Measurements from ENCODE around the gene NOC3L. TPM values are rescaled to one million over a fixed set of nuclear protein-coding genes. Genes with fewer than 3 reads are reported as not detected.
A peak's percentile ranks its signal among the peaks of the same experiment; 100 is the strongest.

The NOC3L gene
- total and polyA plus RNA-seq, 10 of the 15 experiments (the other 5 are each of a cell fraction or from before 2014, with no cell fraction given), result 27.8 to 51.4 (median 40.5) TPM

DNA sequence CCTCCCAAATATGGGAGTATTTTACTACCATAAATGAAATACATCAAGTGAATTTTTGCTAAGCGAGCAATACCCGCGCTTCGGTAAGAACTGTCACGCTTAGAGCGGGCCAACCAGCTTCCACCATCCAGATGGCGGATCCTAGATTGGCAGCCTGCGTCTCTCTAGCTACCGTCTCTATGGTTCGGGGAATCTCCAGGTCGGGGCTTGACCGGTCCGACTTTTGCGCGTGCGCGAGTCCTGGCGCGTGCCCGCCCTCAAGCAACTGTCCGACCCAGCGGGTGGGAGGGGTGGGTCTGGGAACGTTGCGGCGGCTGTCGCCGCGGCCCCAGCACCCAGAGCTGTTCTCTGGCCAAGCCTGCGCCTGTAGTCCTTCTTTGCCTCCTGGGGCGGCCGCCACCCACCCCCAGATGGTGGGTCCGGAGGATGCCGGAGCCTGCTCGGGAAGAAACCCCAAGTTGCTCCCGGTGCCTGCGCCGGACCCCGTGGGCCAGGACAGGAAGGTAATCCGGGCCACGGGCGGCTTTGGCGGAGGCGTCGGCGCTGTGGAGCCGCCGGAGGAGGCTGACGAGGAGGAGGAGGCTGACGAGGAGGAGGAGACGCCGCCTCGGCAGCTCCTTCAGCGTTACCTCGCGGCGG, 39.6 kb upstream of the NOC3L start, which contains the start of gene TBC1D12 (continued):
- TF ChIP-seq ETV6 (conservative IDR thresholded peaks at IDR 0.05 in 1 of 2, IDR thresholded peaks at IDR 0.05 in 1 of 2; ENCODE audit: borderline replicate concordance in 1 of 2, low read depth in 1 of 2), result no peak
- TF ChIP-seq SP1 (IDR thresholded peaks at IDR 0.05; ENCODE audit: low read depth, low read length), result no peak
- peak; percentile 66 to 76 for TF ChIP-seq BHLHE40 (IDR thresholded peaks at IDR 0.05; ENCODE audit: borderline replicate concordance in 1 of 2, low read depth in 2 of 2, low read length in 1 of 2)
- no peak for TF ChIP-seq JUND (IDR thresholded peaks at IDR 0.05; ENCODE audit: low read depth, low read length)
- TF ChIP-seq EGR1 (IDR thresholded peaks at IDR 0.05; ENCODE audit: borderline replicate concordance in 1 of 2, low read depth in 2 of 2, low read length in 2 of 2), result peak in 1 of 2 experiments; percentile 48; a peak in 1 of 3 replicates
- TF ChIP-seq, protein P1, sequence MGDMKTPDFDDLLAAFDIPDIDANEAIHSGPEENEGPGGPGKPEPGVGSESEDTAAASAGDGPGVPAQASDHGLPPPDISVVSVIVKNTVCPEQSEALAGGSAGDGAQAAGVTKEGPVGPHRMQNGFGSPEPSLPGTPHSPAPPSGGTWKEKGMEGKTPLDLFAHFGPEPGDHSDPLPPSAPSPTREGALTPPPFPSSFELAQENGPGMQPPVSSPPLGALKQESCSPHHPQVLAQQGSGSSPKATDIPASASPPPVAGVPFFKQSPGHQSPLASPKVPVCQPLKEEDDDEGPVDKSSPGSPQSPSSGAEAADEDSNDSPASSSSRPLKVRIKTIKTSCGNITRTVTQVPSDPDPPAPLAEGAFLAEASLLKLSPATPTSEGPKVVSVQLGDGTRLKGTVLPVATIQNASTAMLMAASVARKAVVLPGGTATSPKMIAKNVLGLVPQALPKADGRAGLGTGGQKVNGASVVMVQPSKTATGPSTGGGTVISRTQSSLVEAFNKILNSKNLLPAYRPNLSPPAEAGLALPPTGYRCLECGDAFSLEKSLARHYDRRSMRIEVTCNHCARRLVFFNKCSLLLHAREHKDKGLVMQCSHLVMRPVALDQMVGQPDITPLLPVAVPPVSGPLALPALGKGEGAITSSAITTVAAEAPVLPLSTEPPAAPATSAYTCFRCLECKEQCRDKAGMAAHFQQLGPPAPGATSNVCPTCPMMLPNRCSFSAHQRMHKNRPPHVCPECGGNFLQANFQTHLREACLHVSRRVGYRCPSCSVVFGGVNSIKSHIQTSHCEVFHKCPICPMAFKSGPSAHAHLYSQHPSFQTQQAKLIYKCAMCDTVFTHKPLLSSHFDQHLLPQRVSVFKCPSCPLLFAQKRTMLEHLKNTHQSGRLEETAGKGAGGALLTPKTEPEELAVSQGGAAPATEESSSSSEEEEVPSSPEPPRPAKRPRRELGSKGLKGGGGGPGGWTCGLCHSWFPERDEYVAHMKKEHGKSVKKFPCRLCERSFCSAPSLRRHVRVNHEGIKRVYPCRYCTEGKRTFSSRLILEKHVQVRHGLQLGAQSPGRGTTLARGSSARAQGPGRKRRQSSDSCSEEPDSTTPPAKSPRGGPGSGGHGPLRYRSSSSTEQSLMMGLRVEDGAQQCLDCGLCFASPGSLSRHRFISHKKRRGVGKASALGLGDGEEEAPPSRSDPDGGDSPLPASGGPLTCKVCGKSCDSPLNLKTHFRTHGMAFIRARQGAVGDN (IDR thresholded peaks at IDR 0.05), result peak; percentile 50
- TF ChIP-seq CREB1 (IDR thresholded peaks at IDR 0.05; ENCODE audit: low read depth), result no peak
- TF ChIP-seq, protein P2, sequence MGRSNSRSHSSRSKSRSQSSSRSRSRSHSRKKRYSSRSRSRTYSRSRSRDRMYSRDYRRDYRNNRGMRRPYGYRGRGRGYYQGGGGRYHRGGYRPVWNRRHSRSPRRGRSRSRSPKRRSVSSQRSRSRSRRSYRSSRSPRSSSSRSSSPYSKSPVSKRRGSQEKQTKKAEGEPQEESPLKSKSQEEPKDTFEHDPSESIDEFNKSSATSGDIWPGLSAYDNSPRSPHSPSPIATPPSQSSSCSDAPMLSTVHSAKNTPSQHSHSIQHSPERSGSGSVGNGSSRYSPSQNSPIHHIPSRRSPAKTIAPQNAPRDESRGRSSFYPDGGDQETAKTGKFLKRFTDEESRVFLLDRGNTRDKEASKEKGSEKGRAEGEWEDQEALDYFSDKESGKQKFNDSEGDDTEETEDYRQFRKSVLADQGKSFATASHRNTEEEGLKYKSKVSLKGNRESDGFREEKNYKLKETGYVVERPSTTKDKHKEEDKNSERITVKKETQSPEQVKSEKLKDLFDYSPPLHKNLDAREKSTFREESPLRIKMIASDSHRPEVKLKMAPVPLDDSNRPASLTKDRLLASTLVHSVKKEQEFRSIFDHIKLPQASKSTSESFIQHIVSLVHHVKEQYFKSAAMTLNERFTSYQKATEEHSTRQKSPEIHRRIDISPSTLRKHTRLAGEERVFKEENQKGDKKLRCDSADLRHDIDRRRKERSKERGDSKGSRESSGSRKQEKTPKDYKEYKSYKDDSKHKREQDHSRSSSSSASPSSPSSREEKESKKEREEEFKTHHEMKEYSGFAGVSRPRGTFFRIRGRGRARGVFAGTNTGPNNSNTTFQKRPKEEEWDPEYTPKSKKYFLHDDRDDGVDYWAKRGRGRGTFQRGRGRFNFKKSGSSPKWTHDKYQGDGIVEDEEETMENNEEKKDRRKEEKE (IDR thresholded peaks at IDR 0.05), result no peak
- 0 out of 2 replicates have a peak, but pooled peaks have one; percentile 71 for TF ChIP-seq RCOR1 (conservative IDR thresholded peaks at IDR 0.05; ENCODE audit: low read depth, low read length)
- TF ChIP-seq POLR2AphosphoS5 (IDR thresholded peaks at IDR 0.05; ENCODE audit: low read length), result peak; percentile 50; the same call in 1 of the 2 replicates
- TF ChIP-seq RAD51 (IDR thresholded peaks at IDR 0.05), result no peak
- TF ChIP-seq PBX3 (IDR thresholded peaks at IDR 0.05; ENCODE audit: insufficient replicate concordance, low read depth, low read length), result peak; percentile 91
- TF ChIP-seq FOXM1 (IDR thresholded peaks at IDR 0.05; ENCODE audit: low read depth, low read length), result no peak
- peak; percentile 63; the same call in 1 of the 2 replicates for TF ChIP-seq TCF12 (IDR thresholded peaks at IDR 0.05; ENCODE audit: low read depth, low read length)
- peak; percentile 26 to 37; a peak in 2 of 4 replicates for TF ChIP-seq IKZF2 (IDR thresholded peaks at IDR 0.05)
- no peak for TF ChIP-seq MEF2A (IDR thresholded peaks at IDR 0.05; ENCODE audit: insufficient read depth, low read depth, low read length)
- peak; percentile 62; the same call in 1 of the 2 replicates for TF ChIP-seq CHD1 (IDR thresholded peaks at IDR 0.05; ENCODE audit: low read depth, low read length)
- 0 out of 2 replicates have a peak, but pooled peaks have one; percentile 51 for TF ChIP-seq NFYB (IDR thresholded peaks at IDR 0.05; ENCODE audit: insufficient read depth, low read depth, low read length)
- 0 out of 2 replicates have a peak, but pooled peaks have one; percentile 34 for TF ChIP-seq ELK1 (IDR thresholded peaks at IDR 0.05; ENCODE audit: low read depth, low read length)
- TF ChIP-seq STAT3 (IDR thresholded peaks at IDR 0.05; ENCODE audit: low read depth, low read length), result no peak

Measured in GM12878 (cell line).